Fibroblast of lung (primary cell): ENCODE measurements around the gene SNX33.

Experiments used
- CTCF ChIP-seq, 2 donors: IDR thresholded peaks in 1 of 2; conservative IDR thresholded peaks in 1 of 2; 1 replicate in 1 of 2; 2 replicates in 1 of 2; pipeline ENCODE4 v1.5.1; 2011 to 2012; ENCODE audit warnings: low read length in 2 of 2, control low read depth in 1 of 2, inconsistent platforms in 1 of 2, low read depth in 1 of 2, mild to moderate bottlenecking in 1 of 2
- EZH2 ChIP-seq: IDR thresholded peaks from 2 replicates; pipeline ENCODE4 v1.5.1; 2012; ENCODE audit warnings: low read length, control low read depth, mild to moderate bottlenecking; ENCODE audit errors: missing control alignments

GRCh38 chr15:75697523-75697922, 49.8 kb downstream of the SNX33 start:
- TF ChIP-seq CTCF (conservative IDR thresholded peaks at IDR 0.05 in 1 of 2, IDR thresholded peaks at IDR 0.05 in 1 of 2; ENCODE audit: low read depth in 1 of 2, low read length in 2 of 2): no peak
- no peak for TF ChIP-seq EZH2
